NCI-H1105 treated with DMSO at 0.1 percent for 48 hours (cell line): Measurements from ENCODE around the gene MUC16.
"Not testable (repeated sequence)": the region's sequence is repeated elsewhere in the genome, so short reads cannot be mapped to it uniquely, and the experiment has no call there.

Source experiments
- DNase-seq: peaks from one replicate; lab custom pipeline; 2025; lab: John Stamatoyannopoulos, UW

MUC16 gene

DNA sequence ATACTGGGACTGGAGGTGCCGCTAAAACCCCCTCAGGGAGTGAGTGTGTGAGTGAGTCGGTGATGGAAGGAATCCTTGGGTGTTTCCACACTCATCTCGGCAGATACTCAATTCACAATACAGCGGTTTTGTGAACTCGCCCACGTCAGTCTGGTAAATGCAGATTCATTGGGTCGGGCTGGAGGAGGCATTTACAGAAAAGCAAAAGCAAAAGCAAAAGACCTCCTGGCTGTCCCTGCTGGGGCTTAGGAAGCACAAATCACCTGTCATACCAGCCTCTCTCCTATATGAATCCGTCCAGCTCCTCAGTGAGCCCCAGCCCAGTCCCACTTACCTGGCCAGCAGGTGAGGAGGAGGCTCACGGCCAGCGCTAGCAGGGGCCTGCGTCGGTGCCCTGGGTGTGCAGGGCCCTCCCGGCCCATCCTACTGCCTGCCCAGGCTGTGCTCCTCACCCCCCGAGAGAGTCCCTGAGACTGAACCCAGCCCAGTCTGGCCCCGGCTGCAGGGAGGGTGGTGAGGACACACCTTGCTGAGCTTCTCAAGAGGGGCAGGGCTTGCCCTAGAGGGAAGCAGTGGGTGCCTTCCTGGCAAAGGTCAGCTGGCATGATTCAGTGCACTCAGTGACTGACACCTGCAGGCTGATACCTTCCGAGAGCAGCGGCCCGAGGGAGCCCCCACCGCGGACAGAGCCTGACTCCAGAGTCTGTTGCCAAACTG, at the start of gene MUC16:
MUC16 (minus strand) TSS at position 475 of the 717 bp plus-strand sequence.
- DNase-seq = no peak

DNA sequence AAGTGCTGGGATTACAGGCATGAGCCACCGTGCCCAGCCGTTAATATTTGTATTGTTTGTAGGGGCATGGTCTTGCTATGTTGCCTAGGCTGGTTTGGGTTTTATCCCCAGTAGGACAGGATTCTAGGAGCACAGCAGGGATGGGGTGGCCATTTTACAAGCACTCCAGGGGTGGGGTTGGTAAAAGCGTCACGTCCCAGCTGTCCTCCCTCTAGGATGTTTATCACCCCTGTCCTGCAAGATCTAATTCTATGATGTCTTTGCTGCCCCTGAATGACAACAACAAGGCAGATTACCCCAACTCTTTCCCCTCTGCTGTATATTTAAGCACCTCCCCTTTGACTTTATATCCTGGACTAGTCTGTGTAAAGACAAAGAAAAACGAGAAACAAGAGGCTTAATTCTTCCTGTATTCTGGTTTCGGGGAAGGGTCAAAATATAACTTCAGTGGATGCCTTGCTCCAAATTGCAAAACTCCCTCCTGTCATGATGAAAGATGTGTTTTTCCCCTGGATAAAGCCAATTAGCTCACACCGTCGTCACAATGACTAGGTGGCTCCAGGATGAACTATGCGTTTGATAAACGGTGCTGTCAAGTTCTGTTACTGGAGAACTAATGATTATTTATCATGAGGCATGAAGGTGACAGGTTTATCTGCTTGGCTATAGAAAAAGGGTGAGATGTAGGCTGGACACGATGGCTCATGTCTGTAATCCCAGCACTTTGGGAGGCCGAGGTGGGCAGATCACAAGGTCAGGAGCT, 48.9 kb upstream of the MUC16 start:
- no peak for DNase-seq

DNA sequence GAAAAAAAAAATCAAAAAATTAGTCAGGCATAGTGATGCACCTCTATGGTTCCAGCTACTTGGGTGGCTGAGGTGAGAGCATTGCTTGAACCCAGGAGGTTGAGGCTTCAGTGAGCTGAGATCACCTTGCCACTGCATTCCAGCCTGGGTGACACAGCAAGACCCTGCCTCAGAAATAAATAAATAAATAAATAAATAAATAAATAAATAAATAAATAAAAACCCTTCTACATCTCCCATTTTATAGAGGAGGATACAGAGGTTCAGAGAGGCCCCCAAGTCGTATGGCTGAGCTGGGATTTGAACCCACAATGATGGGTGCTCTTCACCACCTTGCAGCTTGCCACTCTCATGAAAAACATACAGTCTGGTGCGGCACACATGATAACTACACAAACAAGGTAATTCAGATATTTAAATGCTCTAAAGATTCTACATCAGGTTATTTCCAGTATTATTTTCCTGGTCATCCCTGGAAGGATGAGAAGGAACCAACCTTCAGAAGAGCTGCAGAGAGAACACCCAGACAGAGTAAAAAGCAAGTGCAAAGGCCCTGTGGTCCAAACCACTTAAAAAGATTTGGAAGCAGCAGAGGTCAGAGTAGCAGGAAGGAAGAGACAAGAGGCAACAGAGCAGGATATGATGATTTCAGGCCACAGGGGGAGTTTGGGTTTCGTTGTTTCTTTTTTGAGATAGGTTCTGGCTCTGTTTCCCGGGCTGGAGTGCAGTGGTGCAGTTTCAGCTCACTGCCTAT, 47.5 kb upstream of the MUC16 start:
- DNase-seq = no peak

DNA sequence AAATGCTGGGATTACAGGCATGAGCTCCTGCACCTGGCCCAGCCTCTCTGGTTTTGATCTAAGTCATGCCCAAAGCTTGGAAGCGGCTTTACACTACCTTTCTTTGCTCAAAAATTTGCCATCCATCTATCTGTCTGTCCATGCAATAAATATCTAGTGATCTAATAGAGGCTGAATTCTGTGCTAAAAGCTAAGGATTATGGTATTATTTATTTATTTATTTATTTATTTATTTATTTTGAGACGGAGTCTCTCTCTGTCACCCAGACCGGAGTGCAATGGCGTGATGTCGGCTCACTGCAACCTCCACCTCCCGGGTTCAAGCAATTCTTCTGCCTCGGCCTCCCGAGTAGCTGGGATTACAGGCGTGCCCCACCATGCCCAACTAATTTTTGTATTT, 45.9 kb upstream of the MUC16 start:
- DNase-seq = not testable (repeated sequence)

DNA sequence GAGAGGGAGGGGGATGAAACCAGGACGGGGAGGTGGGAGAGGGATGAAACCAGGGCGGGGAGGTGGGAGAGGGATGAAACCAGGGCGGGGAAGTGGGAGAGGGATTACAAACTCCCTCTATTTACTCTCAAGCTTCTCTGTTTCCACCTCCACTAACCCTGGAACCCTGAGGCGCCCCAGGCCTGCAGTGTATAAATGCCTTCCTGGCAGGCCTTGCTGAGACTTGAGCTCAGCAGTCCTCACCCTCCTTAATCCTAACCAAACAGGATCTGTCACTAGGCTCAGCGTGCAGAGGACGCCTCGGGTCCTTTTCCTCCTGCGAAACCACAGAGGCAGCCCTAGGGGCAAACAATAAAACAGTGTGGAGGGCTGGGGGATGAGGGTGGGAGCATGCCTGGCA, 44.6 kb upstream of the MUC16 start:
- no peak for DNase-seq

DNA sequence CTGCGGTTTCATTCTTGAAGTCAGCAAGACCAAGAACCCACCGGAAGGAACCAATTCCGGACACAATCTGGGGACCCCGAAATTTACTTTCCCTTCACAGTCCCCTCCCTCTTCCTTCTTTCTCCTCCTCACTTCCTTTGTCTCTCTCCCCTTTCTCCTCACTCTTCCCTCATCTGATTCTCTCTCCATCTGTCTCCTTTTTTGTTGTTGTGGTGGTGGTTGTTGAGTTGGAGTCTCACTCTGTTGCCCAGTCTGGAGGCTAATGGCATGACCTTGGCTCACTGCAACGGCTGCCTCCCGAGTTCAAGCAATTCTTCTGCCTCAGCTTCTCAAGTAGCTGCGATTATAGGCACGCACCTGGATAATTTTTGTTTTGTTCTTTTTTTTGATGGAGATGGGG, 44.0 kb upstream of the MUC16 start:
- no peak for DNase-seq

DNA sequence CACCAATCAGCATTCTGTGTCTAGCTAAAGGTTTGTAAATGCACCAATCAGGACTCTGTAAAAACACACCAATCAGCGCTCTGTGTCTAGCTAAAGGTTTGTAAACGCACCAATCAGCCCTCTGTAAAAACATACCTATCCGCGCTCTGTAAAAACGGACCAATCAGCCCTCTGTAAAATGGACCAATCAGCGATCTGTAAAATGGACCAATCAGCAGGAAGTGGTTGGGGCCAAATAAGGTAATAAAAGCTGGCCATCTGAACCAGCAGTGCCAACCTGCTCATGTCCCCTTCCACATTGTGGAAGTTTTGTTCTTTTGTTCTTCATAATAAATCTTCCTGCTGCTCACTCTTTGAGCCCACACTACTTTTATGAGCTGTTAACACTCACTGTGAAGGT, 43.5 kb upstream of the MUC16 start:
- not testable (repeated sequence) for DNase-seq

DNA sequence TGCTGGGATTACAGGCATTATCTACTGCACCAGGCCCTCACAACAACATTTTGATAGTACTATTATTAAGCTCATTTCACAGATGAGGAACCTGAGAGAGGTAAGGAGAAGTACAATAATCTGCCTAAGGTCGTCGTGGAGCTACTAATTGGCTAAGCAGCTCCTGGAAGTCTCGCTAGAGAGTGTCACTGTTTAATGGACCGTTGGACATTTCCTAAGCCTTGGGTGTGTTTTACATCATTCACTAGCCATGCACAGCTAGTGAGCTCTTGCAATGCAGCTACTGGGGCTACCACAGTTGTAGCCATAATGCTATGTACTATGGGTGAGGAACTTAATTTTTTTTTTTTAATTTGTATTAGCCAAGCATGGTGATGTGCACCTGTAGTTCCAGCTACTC, 42.7 kb upstream of the MUC16 start:
- DNase-seq = no peak

DNA sequence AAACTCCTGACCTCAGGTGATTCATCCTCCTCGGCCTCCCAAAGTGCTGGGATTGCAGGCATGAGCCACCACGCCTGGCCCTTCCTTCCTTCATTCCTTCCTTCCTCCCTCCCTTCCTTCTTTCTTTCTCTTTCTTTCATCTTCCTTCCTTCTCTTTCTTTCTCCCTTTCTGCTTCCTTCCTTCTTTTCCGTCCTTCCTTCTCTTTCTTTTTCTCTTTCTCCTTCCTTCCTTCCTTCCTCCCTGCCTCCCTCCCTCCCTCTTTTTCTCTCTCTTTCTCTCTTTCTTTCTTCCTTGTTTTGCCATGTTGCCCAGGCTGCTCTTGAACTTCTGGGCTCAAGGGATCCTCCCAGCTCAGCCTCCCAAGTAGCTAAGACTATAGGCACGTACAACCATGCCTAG, 36.5 kb upstream of the MUC16 start:
- DNase-seq = no peak

DNA sequence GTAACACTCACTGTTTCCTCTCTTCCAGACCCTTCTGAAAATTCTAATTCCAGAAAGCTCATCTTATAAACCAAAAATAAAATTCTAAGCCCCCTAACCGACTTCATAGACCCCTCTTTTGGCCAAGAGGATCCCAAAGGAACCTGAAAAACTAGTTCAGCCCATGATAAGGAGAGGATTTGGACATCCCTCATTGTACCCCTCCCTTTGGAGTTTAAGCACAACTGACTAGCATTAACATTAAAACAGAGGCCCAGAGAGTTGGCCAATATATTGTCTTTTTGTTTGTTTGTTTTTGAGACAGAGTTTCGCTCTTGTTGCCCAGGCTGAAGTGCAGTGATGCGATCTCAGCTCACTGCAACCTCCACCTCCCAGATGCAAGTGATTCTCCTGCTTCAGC, 34.2 kb upstream of the MUC16 start:
- no peak for DNase-seq

DNA sequence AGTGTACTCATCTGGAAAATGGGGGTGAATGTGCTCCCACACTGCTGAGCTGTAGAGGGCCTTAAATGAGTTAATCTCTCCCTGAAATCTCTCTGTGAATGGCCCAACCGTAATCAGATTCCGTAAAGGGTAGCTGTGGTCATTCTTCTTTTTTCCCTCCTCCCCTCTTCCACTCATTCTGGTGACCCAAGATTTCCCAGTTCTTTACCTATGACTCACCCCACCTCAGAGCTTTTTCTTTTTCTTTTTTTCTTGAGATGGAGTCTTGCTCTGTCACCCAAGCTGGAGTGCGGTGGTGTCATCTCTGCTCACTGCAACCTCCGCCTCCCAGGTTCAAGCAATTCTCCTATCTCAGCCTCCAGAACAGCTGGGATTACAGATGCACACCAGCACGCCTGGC, 33.3 kb upstream of the MUC16 start:
- DNase-seq = no peak

DNA sequence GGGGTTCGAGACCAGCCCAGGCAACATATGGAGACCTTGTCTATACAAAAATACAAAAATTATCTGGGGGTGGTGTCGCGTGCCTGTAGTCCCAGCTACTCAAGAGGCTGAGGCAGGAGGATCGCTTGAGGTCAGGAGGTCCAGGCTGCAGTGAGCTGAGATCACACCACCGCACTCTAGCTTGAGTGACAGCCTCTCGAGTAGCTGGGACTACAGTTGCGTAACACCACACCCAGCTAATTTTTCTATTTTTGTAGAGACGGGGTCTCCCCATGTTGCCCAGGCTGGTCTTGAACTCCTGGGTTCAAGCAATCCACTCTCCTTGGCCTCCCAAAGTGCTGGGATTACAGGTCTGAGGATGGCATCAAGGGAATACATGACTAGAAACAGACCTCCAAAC, 30.8 kb upstream of the MUC16 start:
- no peak for DNase-seq

DNA sequence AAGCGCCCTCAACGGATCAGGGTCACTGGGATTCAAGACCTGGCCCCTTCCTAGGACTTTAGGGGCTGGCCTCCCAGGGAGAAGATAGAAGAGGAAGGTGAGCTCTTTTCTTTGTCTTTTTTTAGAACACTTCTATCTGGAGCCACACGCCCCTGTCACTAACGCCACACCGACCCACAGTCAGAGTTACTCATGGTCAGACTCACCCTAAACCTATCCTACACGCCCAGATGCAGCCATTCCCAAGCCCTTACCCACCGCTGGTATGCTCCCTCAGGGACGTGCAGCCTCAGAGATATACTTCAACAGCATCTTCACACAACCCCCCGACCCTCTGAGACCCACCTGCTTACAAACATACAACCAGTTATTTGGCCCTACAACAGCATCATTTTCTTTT, 29.9 kb upstream of the MUC16 start:
- DNase-seq = no peak

DNA sequence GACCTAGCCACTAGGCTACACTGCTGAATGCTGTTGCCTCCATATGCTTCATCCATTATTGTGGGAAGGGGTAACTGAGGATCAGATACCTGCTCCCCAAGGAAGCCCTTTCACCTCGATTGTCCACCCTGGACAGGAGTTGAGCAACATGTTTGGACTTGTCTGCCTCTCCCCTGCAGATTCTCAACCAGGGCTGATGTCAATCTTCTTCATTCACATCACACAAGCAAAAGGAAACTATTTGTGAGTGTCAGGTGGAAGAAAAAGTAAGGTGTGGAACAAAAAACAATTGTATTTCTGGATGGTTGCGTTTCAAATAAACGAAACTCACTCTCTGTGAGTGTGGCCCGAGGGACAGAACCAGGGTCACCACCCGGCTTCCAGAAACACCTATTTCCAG, 29.5 kb upstream of the MUC16 start:
- DNase-seq = no peak

DNA sequence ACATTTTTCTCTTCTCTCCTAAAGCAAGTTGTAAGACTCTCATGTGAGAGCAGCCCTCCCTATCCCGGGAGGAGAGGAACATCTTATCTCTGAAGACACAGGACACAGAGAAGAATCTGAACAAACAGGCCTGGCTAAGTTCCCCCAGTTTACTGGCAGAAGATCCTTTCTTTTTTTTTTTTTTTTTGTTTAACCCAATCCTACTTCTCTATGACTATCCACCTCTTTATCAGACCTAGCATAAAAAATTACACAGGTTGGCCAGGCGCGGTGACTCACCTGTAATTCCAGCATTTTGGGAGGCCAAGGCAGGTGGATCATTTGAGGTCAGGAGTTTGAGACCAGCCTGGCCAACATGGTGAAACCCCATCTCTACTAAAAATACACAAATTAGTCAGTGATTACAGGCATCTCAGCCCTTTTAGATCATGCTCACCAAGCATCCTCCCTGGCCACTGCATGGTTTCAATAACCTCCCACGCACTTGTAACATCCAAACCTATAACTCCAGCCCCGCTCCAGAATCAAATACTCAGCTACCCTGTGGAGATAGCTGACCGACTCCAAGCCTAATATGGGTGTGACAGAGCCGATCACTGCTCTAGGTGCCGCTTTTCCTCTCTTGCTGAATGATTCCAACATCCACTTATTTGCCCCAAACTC, 27.3 kb upstream of the MUC16 start:
- DNase-seq = no peak

DNA sequence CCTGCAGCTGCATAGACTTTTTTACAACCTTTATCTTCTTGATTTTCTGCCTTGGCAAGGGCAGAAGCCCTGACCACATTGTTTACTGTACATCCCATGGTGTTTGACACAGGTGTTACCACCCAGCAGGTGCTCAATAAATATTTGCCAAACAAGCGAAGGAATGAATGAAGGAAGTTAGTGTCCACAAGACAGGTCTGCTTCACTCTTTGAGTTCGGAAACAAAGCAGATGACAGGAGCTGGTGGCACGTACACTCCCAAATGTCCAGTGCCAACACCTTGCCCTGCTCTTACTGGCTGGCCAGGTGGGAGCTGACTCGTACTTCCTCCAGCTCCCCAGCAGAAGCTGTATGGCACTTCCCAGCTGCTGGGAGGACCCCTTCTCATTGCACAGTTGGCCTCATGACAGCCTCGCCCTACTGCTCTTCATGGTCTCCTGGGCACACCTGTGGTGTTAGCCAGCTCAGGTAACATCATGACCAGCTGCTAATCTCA, 22.0 kb upstream of the MUC16 start:
- no peak for DNase-seq

DNA sequence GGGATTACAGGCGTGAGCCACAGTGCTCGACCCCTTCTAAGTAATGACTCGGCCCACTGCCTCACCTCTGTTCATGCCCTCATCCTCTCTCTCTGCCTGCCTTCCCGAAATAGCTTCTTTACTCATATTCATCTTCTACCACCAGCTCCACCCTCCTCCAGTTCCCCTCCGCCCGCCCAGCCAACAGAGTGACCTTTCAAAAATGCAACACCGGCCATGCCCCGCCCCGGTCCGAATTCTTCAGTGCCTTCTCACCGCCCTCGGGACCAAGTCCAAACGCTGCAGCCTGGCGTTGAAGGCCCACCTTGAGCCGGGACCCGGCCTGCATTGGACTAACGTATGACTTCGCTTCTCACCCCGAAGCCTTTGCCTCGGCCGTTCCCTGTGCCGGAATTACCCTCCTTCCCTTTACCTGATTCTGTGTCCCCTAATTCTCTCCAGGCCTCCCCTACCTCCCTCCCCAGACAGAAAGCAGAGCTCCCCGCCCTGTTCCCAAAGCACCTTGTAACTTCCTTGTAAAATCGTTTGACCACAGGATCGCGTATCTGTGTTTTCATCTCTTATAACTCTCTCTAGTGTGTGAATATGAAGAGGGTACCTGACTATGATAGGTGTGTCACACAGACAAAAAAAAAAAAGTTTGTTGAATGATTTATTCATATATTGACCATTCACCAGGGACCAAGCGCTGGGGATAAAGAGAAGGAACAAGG, 8.1 kb upstream of the MUC16 start:
- DNase-seq = no peak

DNA sequence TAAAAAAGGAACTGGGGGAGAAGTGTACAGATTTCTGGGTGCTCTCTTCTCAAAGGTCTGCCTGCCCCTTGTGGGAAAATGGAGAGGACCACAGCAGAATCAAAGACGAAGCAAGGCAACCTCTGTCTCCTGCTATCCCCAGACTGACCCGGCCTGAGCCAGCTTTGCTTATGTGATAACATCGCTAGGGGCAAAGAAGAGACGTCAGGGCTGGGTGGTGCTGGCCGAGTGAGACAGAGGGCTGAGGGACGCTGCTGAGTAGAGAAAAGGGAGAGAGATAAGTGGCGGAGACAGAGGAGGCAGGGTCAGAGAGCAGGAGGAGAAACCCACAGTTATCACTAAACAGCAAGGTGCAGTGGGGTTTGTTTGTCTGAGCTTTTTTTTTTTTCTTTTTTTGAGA, 4.6 kb upstream of the MUC16 start:
- DNase-seq = no peak

DNA sequence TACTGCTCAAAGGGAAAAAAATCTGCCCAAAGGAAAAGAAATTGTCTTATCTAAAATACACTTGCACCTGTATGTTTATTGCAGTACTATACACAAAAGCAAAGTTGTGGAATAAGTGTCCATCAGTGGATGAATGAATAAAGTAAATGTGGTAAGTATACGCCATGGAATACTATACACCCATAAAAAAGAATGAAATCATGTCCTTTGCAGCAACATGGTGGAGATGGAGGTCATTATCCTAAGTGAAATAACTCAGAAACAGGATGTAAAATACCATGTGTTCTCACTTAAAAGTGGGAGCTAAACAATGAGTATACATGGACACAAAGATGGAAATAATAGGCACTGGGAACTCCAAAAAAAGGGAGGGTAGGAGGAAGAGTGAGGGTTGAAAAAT, 3.8 kb upstream of the MUC16 start:
- no peak for DNase-seq

DNA sequence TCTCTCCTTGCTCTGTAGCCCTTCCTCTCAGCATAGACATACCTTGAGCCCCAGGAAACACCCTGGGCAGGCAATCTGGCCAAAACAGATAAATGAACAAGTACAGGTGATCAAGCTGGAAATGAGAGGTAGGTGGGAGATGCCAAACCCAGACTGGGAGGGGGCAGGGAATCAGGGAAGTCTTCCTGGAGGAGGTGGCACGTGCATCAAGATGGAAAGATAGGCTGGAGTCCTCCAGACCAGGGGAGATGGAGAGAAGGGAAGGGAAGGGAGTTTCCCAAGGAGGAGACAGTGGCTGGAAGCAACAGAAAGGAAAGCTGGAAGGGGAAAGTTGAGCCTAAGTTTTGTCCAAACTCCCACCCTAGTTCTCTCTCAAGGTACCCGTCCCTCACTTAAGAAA, 1.7 kb upstream of the MUC16 start:
- no peak for DNase-seq

DNA sequence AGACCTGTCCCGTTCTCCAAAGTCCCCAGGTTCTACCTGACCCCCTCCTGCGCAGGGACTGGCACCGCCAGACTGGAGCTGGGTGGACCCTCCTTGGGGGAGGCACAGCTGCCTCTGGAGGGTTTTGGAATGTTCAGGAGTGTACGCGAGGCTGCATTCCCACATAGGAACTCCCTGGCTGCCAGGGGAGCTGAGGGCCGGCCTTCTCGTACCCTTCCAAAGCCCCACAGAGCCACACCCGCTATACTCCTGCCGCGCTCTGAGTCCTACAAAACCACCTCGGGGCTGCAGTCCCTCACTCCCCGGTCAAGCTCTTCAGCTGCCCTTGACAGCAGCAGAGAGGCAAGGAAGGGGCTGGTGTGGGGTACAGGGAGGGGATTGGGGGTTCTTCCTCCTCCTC, 484 bp upstream of the MUC16 start:
- no peak for DNase-seq

DNA sequence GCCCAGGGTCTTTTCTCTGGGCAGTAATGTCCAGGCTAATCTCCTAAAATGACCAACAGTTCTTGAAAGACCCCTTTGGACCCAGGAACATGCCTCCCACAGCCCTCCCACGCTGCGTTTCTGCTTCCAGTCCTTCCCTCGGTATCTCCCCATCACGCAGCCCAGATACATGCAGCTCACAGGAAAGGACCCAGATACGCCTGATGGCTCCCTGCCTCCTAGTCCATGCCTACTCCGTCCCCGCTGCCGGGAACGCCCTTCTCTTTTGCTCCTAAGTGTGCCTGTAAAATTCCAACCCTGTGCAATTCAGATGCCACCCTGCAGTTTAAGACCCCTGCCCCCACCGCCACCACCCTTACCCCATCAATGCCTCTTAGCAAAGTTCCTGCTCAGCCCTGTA, 778 bp downstream of the MUC16 start:
- DNase-seq = no peak
